Body of pancreas (tissue), 4 donors: ENCODE data around the gene AFF3. TPM values are rescaled to one million over a fixed set of nuclear protein-coding genes. Genes with fewer than 3 reads are reported as not detected.
"Not testable (repeated sequence)": the region's sequence is repeated elsewhere in the genome, so short reads cannot be mapped to it uniquely, and the experiment has no call there.

ENCODE experiments used
- ATAC-seq: fragments of 150-250 bp; one replicate; pipeline ENCODE4 v1.9.1; 2016
- DNase-seq, 4 donors: peaks; one replicate each; pipeline ENCODE4 v3.0.0-alpha.2; 2019
- H3K27ac ChIP-seq, 4 donors: fragments of 200-600 bp; sonication (generic); 1 replicate in 3 of 4; 2 replicates in 1 of 4; pipeline versions ENCODE4 v1.5.1 to v1.6.1; 2016 to 2019; ENCODE audit warnings: mild to moderate bottlenecking in 1 of 4, mixed read lengths in 1 of 4, moderate library complexity in 1 of 4
- H3K27me3 ChIP-seq, 2 donors: fragments of 200-600 bp; sonication (generic); one replicate each; pipeline ENCODE4 v1.6.0; 2016; ENCODE audit warnings: mild to moderate bottlenecking in 1 of 2
- H3K36me3 ChIP-seq, 2 donors: fragments of 200-600 bp; sonication (generic); replicated peaks in 1 of 2; 2 replicates each; pipeline ENCODE4 v1.5.1; 2016; ENCODE audit warnings: low read depth in 2 of 2; ENCODE audit not compliant: insufficient read depth in 1 of 2
- H3K4me1 ChIP-seq: fragments of 200-600 bp; sonication (generic); one replicate; pipeline ENCODE4 v1.6.0; 2016
- H3K4me3 ChIP-seq, 2 donors: fragments of 200-600 bp; sonication (generic); 1 replicate in 1 of 2; 2 replicates in 1 of 2; pipeline ENCODE4 v1.5.1; 2016 to 2019
- H3K9me3 ChIP-seq, 3 donors: fragments of 200-600 bp; sonication (generic); 1 replicate in 2 of 3; 2 replicates in 1 of 3; pipeline ENCODE4 v1.5.1; 2016
- POLR2A ChIP-seq, 3 donors: fragments of 450-650 bp; IDR thresholded peaks; one replicate each; pipeline ENCODE4 v1.6.1; 2016; ENCODE audit warnings: antibody characterized with exemption in 3 of 3, mild to moderate bottlenecking in 2 of 3
- WGBS, 2 donors: methylation state at CpG; one replicate each; pipeline ENCODE4 v1.1.5; 2017; 5-methylcytosine and 5-hydroxymethylcytosine counted together
- intact Hi-C: fragments of 100-400 bp; cut with DNase I; formaldehyde crosslinking; loops from one replicate; pipeline ENCODE4 v1.15.1; 2023
- total RNA-seq, 2 donors: library from RNA; depleted of rRNA; stranded (reverse); fragments of >200 nt; gene quantifications; one replicate each; pipeline ENCODE4 v1.1.0, GENCODE V29; 2016
- TF ChIP-seq, protein P1 (sequence below), 7 experiments: fragments of 450-650 bp in 4 of 7; fragments of 200-600 bp in 3 of 7; sonication (generic) in 3 of 7; IDR thresholded peaks; one replicate each; pipeline ENCODE4 v1.5.1; 2016 to 2019; ENCODE audit warnings: antibody characterized with exemption in 7 of 7

The AFF3 gene
- total RNA-seq, 2 donors from 2014 or later = 0.52 to 0.99 TPM

DNA sequence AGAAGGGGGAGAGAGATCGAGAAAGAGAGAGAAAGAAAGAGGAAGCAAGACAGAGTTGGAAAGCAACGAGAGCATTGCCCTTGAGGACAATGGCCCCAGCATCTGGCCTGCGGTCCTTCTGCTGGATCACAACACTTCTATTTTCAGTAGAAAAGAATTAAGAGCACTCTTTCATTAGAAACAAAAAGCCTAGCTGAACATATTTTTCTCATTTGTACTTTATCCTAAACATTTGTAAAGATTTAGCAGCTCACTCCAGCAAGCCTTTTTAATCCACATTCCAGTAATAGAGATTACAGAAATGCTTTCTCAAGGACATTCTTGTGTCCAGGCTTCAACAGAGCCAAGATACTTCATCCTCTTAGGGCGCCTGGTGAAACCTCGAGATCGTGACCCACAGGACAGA is 31.6 kb upstream of the AFF3 start:
- ATAC-seq = no peak
- no peak for DNase-seq

DNA sequence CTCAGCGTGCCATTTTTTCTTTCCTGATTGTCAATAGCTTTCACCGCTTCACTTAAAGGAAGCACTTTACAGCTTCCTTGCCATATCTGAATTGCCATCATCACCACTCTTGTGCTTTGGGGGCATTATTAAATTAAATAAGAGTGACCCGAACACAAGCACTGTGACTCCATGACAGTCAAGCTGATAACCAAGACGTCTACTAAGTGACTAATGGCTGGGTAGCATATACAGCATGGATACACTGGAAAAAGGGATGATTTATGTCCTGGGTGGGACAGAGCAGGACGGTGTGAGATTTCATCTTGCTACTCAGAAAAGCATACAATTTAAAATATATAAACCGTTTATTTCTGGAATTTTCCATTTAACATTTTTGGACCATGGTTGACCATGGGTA is 24.3 kb upstream of the AFF3 start:
- intact Hi-C loops = no loop called here
- WGBS, 2 donors = 73 to 79% methylated on average over 6 of the region's 6 CpGs

More for the DNA sequence above, 31.6 kb upstream of the AFF3 start:
- intact Hi-C loops = no loop called here
- Histone ChIP-seq H3K9me3 (no peaks in the 10 kb centered on the region), H3K4me3 (no peak overlapping the region), H3K4me1 (no peaks in the 10 kb centered on the region), H3K27me3 (no peaks in the 10 kb centered on the region), H3K36me3 (no peaks in the 10 kb centered on the region), H3K27ac (no peak overlapping the region)
- TF ChIP-seq, protein P1, sequence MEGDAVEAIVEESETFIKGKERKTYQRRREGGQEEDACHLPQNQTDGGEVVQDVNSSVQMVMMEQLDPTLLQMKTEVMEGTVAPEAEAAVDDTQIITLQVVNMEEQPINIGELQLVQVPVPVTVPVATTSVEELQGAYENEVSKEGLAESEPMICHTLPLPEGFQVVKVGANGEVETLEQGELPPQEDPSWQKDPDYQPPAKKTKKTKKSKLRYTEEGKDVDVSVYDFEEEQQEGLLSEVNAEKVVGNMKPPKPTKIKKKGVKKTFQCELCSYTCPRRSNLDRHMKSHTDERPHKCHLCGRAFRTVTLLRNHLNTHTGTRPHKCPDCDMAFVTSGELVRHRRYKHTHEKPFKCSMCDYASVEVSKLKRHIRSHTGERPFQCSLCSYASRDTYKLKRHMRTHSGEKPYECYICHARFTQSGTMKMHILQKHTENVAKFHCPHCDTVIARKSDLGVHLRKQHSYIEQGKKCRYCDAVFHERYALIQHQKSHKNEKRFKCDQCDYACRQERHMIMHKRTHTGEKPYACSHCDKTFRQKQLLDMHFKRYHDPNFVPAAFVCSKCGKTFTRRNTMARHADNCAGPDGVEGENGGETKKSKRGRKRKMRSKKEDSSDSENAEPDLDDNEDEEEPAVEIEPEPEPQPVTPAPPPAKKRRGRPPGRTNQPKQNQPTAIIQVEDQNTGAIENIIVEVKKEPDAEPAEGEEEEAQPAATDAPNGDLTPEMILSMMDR (IDR thresholded peaks at IDR 0.05) = no peak
- no peak for TF ChIP-seq POLR2A (IDR thresholded peaks at IDR 0.05)
- WGBS, 2 donors = 57 to 67% methylated on average over 6 of the region's 6 CpGs

GRCh38 chr2:100163605-100164004 is 21.2 kb upstream of the AFF3 start:
- H3K9me3 ChIP-seq = no peaks in the 10 kb centered on the region
- TF ChIP-seq, protein P1 (IDR thresholded peaks at IDR 0.05) = no peak
- no peak for TF ChIP-seq POLR2A (IDR thresholded peaks at IDR 0.05)
- H3K36me3 ChIP-seq = no peaks in the 10 kb centered on the region
- DNase-seq = no peak
- intact Hi-C loops = no loop called here
- no peaks in the 10 kb centered on the region for H3K4me1 ChIP-seq
- no peaks in the 10 kb centered on the region for H3K27me3 ChIP-seq
- no peak overlapping the region for H3K27ac ChIP-seq
- ATAC-seq = no peak
- no peak overlapping the region for H3K4me3 ChIP-seq

More for the DNA sequence above, 24.3 kb upstream of the AFF3 start:
- ATAC-seq (no peak), DNase-seq (no peak)
- H3K27ac ChIP-seq = no peak overlapping the region
- no peaks in the 10 kb centered on the region for H3K4me1 ChIP-seq
- no peak overlapping the region for H3K4me3 ChIP-seq
- TF ChIP-seq, protein P1 (IDR thresholded peaks at IDR 0.05) = no peak
- TF ChIP-seq POLR2A (IDR thresholded peaks at IDR 0.05) = no peak
- no peaks in the 10 kb centered on the region for H3K27me3 ChIP-seq
- H3K9me3 ChIP-seq = no peaks in the 10 kb centered on the region
- no peaks in the 10 kb centered on the region for H3K36me3 ChIP-seq

- ATAC-seq (no peak), DNase-seq (no peak)
- no peaks in the 10 kb centered on the region for H3K4me1 ChIP-seq
- intact Hi-C loops = no loop called here
- no peaks in the 10 kb centered on the region for H3K9me3 ChIP-seq
- H3K27me3 ChIP-seq = no peaks in the 10 kb centered on the region
- H3K27ac ChIP-seq = no peak overlapping the region
- H3K4me3 ChIP-seq = no peak overlapping the region
- H3K36me3 ChIP-seq = no peaks in the 10 kb centered on the region
- no peak for TF ChIP-seq POLR2A (IDR thresholded peaks at IDR 0.05)
- TF ChIP-seq, protein P1 (IDR thresholded peaks at IDR 0.05) = no peak
These were observed 19.7 kb upstream of the AFF3 start for GRCh38 chr2:100161945-100162620.

GRCh38 chr2:100160396-100160795 is 18.0 kb upstream of the AFF3 start:
- 87 to 90% methylated on average over 1 of the region's 1 CpG for WGBS, 2 donors
- no peak for TF ChIP-seq POLR2A (IDR thresholded peaks at IDR 0.05)
- TF ChIP-seq, protein P1 (IDR thresholded peaks at IDR 0.05) = no peak
- no peaks in the 10 kb centered on the region for H3K4me1 ChIP-seq
- no peak overlapping the region for H3K27ac ChIP-seq
- DNase-seq (no peak), ATAC-seq (no peak)
- H3K9me3 ChIP-seq = no peaks in the 10 kb centered on the region
- H3K27me3 ChIP-seq = no peaks in the 10 kb centered on the region
- no peaks in the 10 kb centered on the region for H3K36me3 ChIP-seq
- intact Hi-C loops = no loop called here
- H3K4me3 ChIP-seq = no peak overlapping the region

- H3K27ac ChIP-seq, H3K36me3 ChIP-seq, H3K27me3 ChIP-seq, ATAC-seq, H3K4me3 ChIP-seq, intact Hi-C loops, DNase-seq, H3K4me1 ChIP-seq, H3K9me3 ChIP-seq: not testable (repeated sequence)
- WGBS, 2 donors = 72 to 90% methylated on average over 2 to 4 of the region's 4 CpGs
These were observed 9.4 kb upstream of the AFF3 start for GRCh38 chr2:100151832-100152231.
